ENCODE measurements around the gene FARS2. TPM values are rescaled to one million over a fixed set of nuclear protein-coding genes. Genes with fewer than 3 reads are reported as not detected.

Gene FARS2
- total RNA-seq, 1 experiment from 2014 or later = 13.8 TPM

GRCh38 chr6:5506597-5506996, 245.3 kb downstream of the FARS2 start:
- Histone ChIP-seq H3K27ac (ENCODE audit: low read depth, low read length) (no peak overlapping the region), H3K27me3 (ENCODE audit: insufficient read depth, low read length) (no peaks in the 10 kb centered on the region), H3K9me3 (ENCODE audit: control insufficient read depth in 1 of 2, insufficient read depth in 1 of 2, low read depth in 1 of 2, low read length in 2 of 2) (no peaks in the 10 kb centered on the region), H3K9me2 (ENCODE audit: insufficient read depth) (no peaks in the 10 kb centered on the region), H3K4me3 (replicated peaks in 1 of 2; ENCODE audit: low read depth in 1 of 2, low read length in 2 of 2) (no peak overlapping the region), H3K9ac (ENCODE audit: low read length) (no peak overlapping the region), H2AFZ (ENCODE audit: low read depth, low read length, poor library complexity, severe bottlenecking) (no peak overlapping the region), H3K4me2 (ENCODE audit: low read length) (no peak overlapping the region), H3K4me1 (ENCODE audit: control insufficient read depth in 1 of 2, insufficient read depth in 2 of 2, low read length in 2 of 2) (no peaks in the 10 kb centered on the region), H3K79me2 (ENCODE audit: insufficient read depth, low read length) (no peaks in the 10 kb centered on the region), H3K36me3 (ENCODE audit: control insufficient read depth in 1 of 2, insufficient read depth in 2 of 2, low read length in 2 of 2) (no peaks in the 10 kb centered on the region), H4K20me1 (ENCODE audit: insufficient read depth) (no peaks in the 10 kb centered on the region)
- POLR2A ChIA-PET = no interaction called here
- DNase-seq (ENCODE audit: low read depth, low spot score) (no peak), ATAC-seq (no peak)
- TF ChIP-seq JUND (IDR thresholded peaks at IDR 0.05) (no peak), TCF7L2 (IDR thresholded peaks at IDR 0.05; ENCODE audit: borderline replicate concordance, extremely low read depth, insufficient read depth, insufficient read length) (no peak), RAD21 (IDR thresholded peaks at IDR 0.05; ENCODE audit: low read depth) (no peak), SRF (IDR thresholded peaks at IDR 0.05; ENCODE audit: low read depth) (no peak), EGR1 (IDR thresholded peaks at IDR 0.05; ENCODE audit: low read depth) (no peak), REST (IDR thresholded peaks at IDR 0.05; ENCODE audit: low read depth) (no peak), YY1 (IDR thresholded peaks at IDR 0.05; ENCODE audit: extremely low read depth, insufficient replicate concordance, low read depth, low read length) (no peak), ZNF274 (IDR thresholded peaks at IDR 0.05; ENCODE audit: low read depth, low read length) (no peak), EZH2 (IDR thresholded peaks at IDR 0.05) (no peak), CTCF (IDR thresholded peaks at IDR 0.05 in 2 of 3, conservative IDR thresholded peaks at IDR 0.05 in 1 of 3; ENCODE audit: borderline replicate concordance in 1 of 3, insufficient read depth in 1 of 3, low read depth in 2 of 3, low read length in 2 of 3) (no peak)
- BruUV-seq (replicated peaks) = no TSS peak
- intact Hi-C loops (cut with micrococcal nuclease) = no loop called here
- RAD21 ChIA-PET (ENCODE audit: low non-redundant PET in 1 of 2, low total read pairs in 2 of 2, uncharacterized antibody in 2 of 2, unreplicated experiment in 2 of 2) = no interaction called here
- CTCF ChIA-PET = interaction anchor here (2.0 kb wide), 1 partner anchor 35 kb away, joined by 5 read pairs; no protein-coding TSS in a partner anchor

Measured in HCT116 (cell line).